Activated T-cell treated with anti-CD3 and anti-CD28 coated beads for 1 hour (primary cell): Measurements from ENCODE around the gene RASAL2.
"Not testable (repeated sequence)": the region's sequence is repeated elsewhere in the genome, so short reads cannot be mapped to it uniquely, and the experiment has no call there.

Experiments
- DNase-seq: peaks from one replicate; pipeline ENCODE4 v3.0.0-alpha.2; 2020; ENCODE audit warnings: low read depth

RASAL2 gene

GRCh38 chr1:178119628-178120027, 25.7 kb downstream of the RASAL2 start:
- no peak for DNase-seq

GRCh38 chr1:178120088-178120487, 26.2 kb downstream of the RASAL2 start:
- DNase-seq: no peak

GRCh38 chr1:178120520-178121052, 26.7 kb downstream of the RASAL2 start:
- not testable (repeated sequence) for DNase-seq

- DNase-seq: no peak
Observed at GRCh38 chr1:178121883-178122282, 28.0 kb downstream of the RASAL2 start.

GRCh38 chr1:178122283-178122682, 28.4 kb downstream of the RASAL2 start:
- no peak for DNase-seq

GRCh38 chr1:178124115-178124514, 30.2 kb downstream of the RASAL2 start:
- DNase-seq: no peak

GRCh38 chr1:178126261-178126660, 32.4 kb downstream of the RASAL2 start:
- no peak for DNase-seq

GRCh38 chr1:178126741-178127185, 32.9 kb downstream of the RASAL2 start:
- DNase-seq: no peak

- no peak for DNase-seq
Observed at GRCh38 chr1:178127482-178128191, 33.7 kb downstream of the RASAL2 start.

- DNase-seq: no peak
Observed at GRCh38 chr1:178133239-178133989, 39.5 kb downstream of the RASAL2 start.

- DNase-seq: no peak
Observed at GRCh38 chr1:178134061-178134460, 40.2 kb downstream of the RASAL2 start.

GRCh38 chr1:178137238-178137637, 43.3 kb downstream of the RASAL2 start:
- DNase-seq: no peak

- DNase-seq: no peak
Observed at GRCh38 chr1:178142806-178143205, 48.9 kb downstream of the RASAL2 start.

- no peak for DNase-seq
Observed at GRCh38 chr1:178143730-178144690, 50.1 kb downstream of the RASAL2 start.

- no peak for DNase-seq
Observed at GRCh38 chr1:178145605-178146004, 51.7 kb downstream of the RASAL2 start.

- DNase-seq: no peak
Observed at GRCh38 chr1:178146436-178146835, 52.5 kb downstream of the RASAL2 start.

- no peak for DNase-seq
Observed at GRCh38 chr1:178150610-178151009, 56.7 kb downstream of the RASAL2 start.

- DNase-seq: no peak
Observed at GRCh38 chr1:178151831-178152230, 57.9 kb downstream of the RASAL2 start.

- no peak for DNase-seq
Observed at GRCh38 chr1:178155481-178156255, 61.8 kb downstream of the RASAL2 start.

- no peak for DNase-seq
Observed at GRCh38 chr1:178160736-178161475, 67.0 kb downstream of the RASAL2 start.

- DNase-seq: no peak
Observed at GRCh38 chr1:178161516-178161915, 67.6 kb downstream of the RASAL2 start.
